Adrenal gland (tissue), 5 donors: ENCODE results near the gene CEBPB.

Experiments
- POLR2A ChIP-seq, 2 donors: fragments of 450-650 bp; IDR thresholded peaks; one replicate each; pipeline ENCODE4 v1.6.1; 2017; ENCODE audit warnings: antibody characterized with exemption in 2 of 2, mild to moderate bottlenecking in 2 of 2, moderate library complexity in 1 of 2
- TF ChIP-seq, protein P1 (sequence below), 6 experiments: fragments of 450-650 bp in 4 of 6; fragments of 200-600 bp in 2 of 6; sonication (generic) in 1 of 6; IDR thresholded peaks; 1 replicate in 5 of 6; 2 replicates in 1 of 6; pipeline versions ENCODE4 v1.5.1 to v1.8.0; 2016 to 2021; ENCODE audit warnings: antibody characterized with exemption in 6 of 6, mild to moderate bottlenecking in 2 of 6, moderate library complexity in 1 of 6
- donor health status: DM: no; HTN: no; CAD: no.

DNA sequence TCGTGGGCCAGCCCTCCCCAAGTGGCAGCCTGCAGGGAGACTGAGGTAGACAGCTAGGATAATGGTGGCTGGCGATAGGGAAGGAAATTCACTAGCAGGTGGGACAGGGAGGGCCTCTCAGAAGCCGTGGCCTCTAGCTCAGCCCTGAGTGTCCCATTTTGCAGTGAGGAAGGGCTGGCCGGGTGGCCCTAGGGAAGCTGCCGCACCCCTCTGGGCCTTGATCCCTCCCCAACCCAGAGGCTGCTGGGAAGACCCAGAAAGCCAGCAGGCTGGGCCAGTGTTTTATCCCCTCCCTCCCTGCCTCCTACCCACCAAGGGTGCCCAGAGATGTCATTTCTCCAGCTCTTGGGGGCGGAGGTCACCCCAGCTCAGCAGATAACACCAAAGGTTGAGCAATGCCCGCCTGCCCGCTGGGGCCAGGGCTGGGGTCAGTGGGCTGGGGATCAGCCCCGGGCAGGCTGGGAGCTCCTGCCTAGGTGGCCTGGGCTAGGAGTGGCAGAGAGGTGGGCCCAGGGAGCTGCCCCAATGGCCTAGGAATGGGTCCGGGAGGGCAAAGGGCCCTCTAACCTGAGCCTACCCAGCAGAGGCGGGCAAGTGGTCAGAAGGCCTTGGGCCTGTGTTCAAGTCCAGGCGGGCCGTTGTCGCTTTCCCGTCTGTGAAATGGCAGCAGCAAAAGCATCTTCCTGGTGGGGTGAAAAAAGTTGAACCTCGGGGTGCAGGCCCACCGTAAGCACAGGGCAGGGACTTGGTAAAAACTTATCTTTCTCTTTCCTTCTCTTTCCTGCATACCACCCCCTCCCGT lies 1.6 kb upstream of the CEBPB start:
- TF ChIP-seq, protein P1, sequence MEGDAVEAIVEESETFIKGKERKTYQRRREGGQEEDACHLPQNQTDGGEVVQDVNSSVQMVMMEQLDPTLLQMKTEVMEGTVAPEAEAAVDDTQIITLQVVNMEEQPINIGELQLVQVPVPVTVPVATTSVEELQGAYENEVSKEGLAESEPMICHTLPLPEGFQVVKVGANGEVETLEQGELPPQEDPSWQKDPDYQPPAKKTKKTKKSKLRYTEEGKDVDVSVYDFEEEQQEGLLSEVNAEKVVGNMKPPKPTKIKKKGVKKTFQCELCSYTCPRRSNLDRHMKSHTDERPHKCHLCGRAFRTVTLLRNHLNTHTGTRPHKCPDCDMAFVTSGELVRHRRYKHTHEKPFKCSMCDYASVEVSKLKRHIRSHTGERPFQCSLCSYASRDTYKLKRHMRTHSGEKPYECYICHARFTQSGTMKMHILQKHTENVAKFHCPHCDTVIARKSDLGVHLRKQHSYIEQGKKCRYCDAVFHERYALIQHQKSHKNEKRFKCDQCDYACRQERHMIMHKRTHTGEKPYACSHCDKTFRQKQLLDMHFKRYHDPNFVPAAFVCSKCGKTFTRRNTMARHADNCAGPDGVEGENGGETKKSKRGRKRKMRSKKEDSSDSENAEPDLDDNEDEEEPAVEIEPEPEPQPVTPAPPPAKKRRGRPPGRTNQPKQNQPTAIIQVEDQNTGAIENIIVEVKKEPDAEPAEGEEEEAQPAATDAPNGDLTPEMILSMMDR (IDR thresholded peaks at IDR 0.05) = no peak
- no peak for TF ChIP-seq POLR2A (IDR thresholded peaks at IDR 0.05)
